ENCODE data around the gene STRBP.

GRCh38 chr9:123268199-123268464 lies 254 bp downstream of the STRBP start:
- no peak for TF ChIP-seq EZH2phosphoT487 (IDR thresholded peaks at IDR 0.05; ENCODE audit: insufficient read depth, low read depth)
- no peak for TF ChIP-seq EZH2 (IDR thresholded peaks at IDR 0.05; ENCODE audit: insufficient read depth, poor library complexity, severe bottlenecking)
